Left renal cortex interstitium (tissue), 4 donors: ENCODE data around the gene SSPN. TPM values are rescaled to one million over a fixed set of nuclear protein-coding genes. Genes with fewer than 3 reads are reported as not detected.
A peak's percentile ranks its signal among the peaks of the same experiment; 100 is the strongest.

Experiments used
- DNase-seq, 4 donors: peaks; one replicate each; pipeline ENCODE4 v3.0.0-alpha.2; 2013; ENCODE audit warnings: low read depth in 4 of 4, low spot score in 2 of 4, missing footprints in 1 of 4
- polyA plus RNA-seq, 4 donors: library from polyadenylated mRNA; unstranded; fragments of 120-200 nt; gene quantifications; one replicate each; pipeline ENCODE4 v1.2.1, GENCODE V29; 2013; ENCODE audit not compliant: insufficient read length in 4 of 4

Gene SSPN
- polyA plus RNA-seq, 4 donors, result 10.7 to 19.1 (median 13.9) TPM

GRCh38 chr12:26185532-26186320, 9.6 kb upstream of the SSPN start:
- DNase-seq, result no peak

GRCh38 chr12:26187014-26187798, 8.2 kb upstream of the SSPN start:
- no peak for DNase-seq

GRCh38 chr12:26188127-26188526, 7.2 kb upstream of the SSPN start:
- no peak for DNase-seq

GRCh38 chr12:26188641-26189040, 6.7 kb upstream of the SSPN start:
- no peak for DNase-seq

GRCh38 chr12:26192142-26192541, 3.2 kb upstream of the SSPN start:
- DNase-seq, result no peak

GRCh38 chr12:26193539-26193938, 1.8 kb upstream of the SSPN start:
- DNase-seq, result no peak

GRCh38 chr12:26195641-26196420, 458 bp downstream of the SSPN start:
- DNase-seq, result peak; percentile 32 to 82 (median 52)

- DNase-seq, result no peak
Observed at GRCh38 chr12:26196421-26196716, 996 bp downstream of the SSPN start.

GRCh38 chr12:26197832-26198231, 2.5 kb downstream of the SSPN start:
- no peak for DNase-seq

- no peak for DNase-seq
Observed at GRCh38 chr12:26198742-26199141, 3.4 kb downstream of the SSPN start.

GRCh38 chr12:26203167-26203780, 7.9 kb downstream of the SSPN start:
- no peak for DNase-seq

- no peak for DNase-seq
Observed at GRCh38 chr12:26204612-26205289, 9.4 kb downstream of the SSPN start.

- no peak for DNase-seq
Observed at GRCh38 chr12:26205298-26205697, 9.9 kb downstream of the SSPN start.

- DNase-seq, result no peak
Observed at GRCh38 chr12:26205941-26206340, 10.6 kb downstream of the SSPN start.

GRCh38 chr12:26211331-26211730, 16.0 kb downstream of the SSPN start:
- no peak for DNase-seq

- no peak for DNase-seq
Observed at GRCh38 chr12:26212396-26212795, 17.0 kb downstream of the SSPN start.

- DNase-seq, result no peak
Observed at GRCh38 chr12:26212988-26213387, 17.6 kb downstream of the SSPN start.

GRCh38 chr12:26214121-26214520, 18.7 kb downstream of the SSPN start:
- no peak for DNase-seq

GRCh38 chr12:26219736-26220135, 24.4 kb downstream of the SSPN start:
- DNase-seq, result no peak

GRCh38 chr12:26224657-26225056, 29.3 kb downstream of the SSPN start:
- no peak for DNase-seq
